Caco-2 (cell line): ENCODE results near the gene ZNF132. TPM values are rescaled to one million over a fixed set of nuclear protein-coding genes. Genes with fewer than 3 reads are reported as not detected.
"Not testable (repeated sequence)": the region's sequence is repeated elsewhere in the genome, so short reads cannot be mapped to it uniquely, and the experiment has no call there.

Source experiments
- BruUV-seq: library from RNA; stranded (reverse); fragments of 400-500 nt; replicated peaks from 2 replicates; lab custom pipeline; 2021; lab: Mats Ljungman, UMichigan
- CTCF ChIA-PET: fragments of 300-600 bp; sonication (Branson Sonifier 250); formaldehyde crosslinking; loops from one replicate; lab custom pipeline; 2022; ENCODE audit warnings: antibody characterized with exemption; lab: Charles Lee
- POLR2A ChIA-PET: fragments of 300-600 bp; sonication (Branson Sonifier 250); formaldehyde crosslinking; loops from one replicate; lab custom pipeline; 2022; ENCODE audit warnings: antibody characterized with exemption; lab: Charles Lee
- DNase-seq, 2 experiments: peaks; one replicate each; pipeline versions ENCODE4 v3.0.0 to v3.0.0-alpha.2; 2020 to 2022
- H3K27me3 ChIP-seq: replicated peaks from 2 replicates; pipeline ENCODE4 v1.6.0; 2011; ENCODE audit warnings: low read length; ENCODE audit not compliant: control insufficient read depth, insufficient read depth
- H3K36me3 ChIP-seq: 2 replicates; pipeline ENCODE4 v1.5.1; 2011; ENCODE audit warnings: low read length; ENCODE audit not compliant: control insufficient read depth, insufficient read depth
- H3K4me1 ChIP-seq: fragments of 250-450 bp; sonication (Bioruptor Pico); 2 replicates; pipeline ENCODE4 v1.5.1; 2020; ENCODE audit warnings: mild to moderate bottlenecking
- H3K4me3 ChIP-seq: 2 replicates; pipeline ENCODE4 v1.5.1; 2011; ENCODE audit warnings: low read depth, mild to moderate bottlenecking, control low read depth, low read length
- H3K9me3 ChIP-seq: fragments of 250-450 bp; sonication (Bioruptor Pico); 2 replicates; pipeline ENCODE4 v1.5.1; 2020; ENCODE audit warnings: mild to moderate bottlenecking, moderate library complexity
- H3K27ac Mint-ChIP-seq: one replicate; pipeline ENCODE4 v1.8.0; 2022; ENCODE audit warnings: mixed read lengths; ENCODE audit not compliant: unreplicated experiment
- H3K27me3 Mint-ChIP-seq: one replicate; pipeline ENCODE4 v1.8.0; 2022; ENCODE audit warnings: mixed read lengths; ENCODE audit not compliant: insufficient read depth, unreplicated experiment
- H3K36me3 Mint-ChIP-seq: one replicate; pipeline ENCODE4 v1.8.0; 2022; ENCODE audit warnings: mild to moderate bottlenecking, mixed read lengths; ENCODE audit not compliant: insufficient read depth, unreplicated experiment
- H3K4me1 Mint-ChIP-seq: one replicate; pipeline ENCODE4 v1.8.0; 2022; ENCODE audit warnings: low read depth, mixed read lengths; ENCODE audit not compliant: unreplicated experiment
- H3K4me3 Mint-ChIP-seq: one replicate; pipeline ENCODE4 v1.8.0; 2022; ENCODE audit warnings: mild to moderate bottlenecking, moderate library complexity, mixed read lengths; ENCODE audit not compliant: unreplicated experiment
- H3K9me3 Mint-ChIP-seq: one replicate; pipeline ENCODE4 v1.8.0; 2022; ENCODE audit warnings: mixed read lengths; ENCODE audit not compliant: unreplicated experiment
- CTCF ChIP-seq, 2 experiments: fragments of 200-600 bp in 1 of 2; IDR thresholded peaks; 1 replicate in 1 of 2; 2 replicates in 1 of 2; pipeline versions ENCODE4 v1.5.1 to v1.8.0; 2011 to 2022; ENCODE audit warnings: antibody characterized with exemption in 1 of 2, control low read depth in 1 of 2, inconsistent platforms in 1 of 2, low read depth in 1 of 2, low read length in 1 of 2, mild to moderate bottlenecking in 1 of 2, moderate library complexity in 1 of 2; ENCODE audit not compliant: insufficient read depth in 1 of 2, severe bottlenecking in 1 of 2, unreplicated experiment in 1 of 2
- intact Hi-C: fragments of 100-400 bp; cut with micrococcal nuclease; formaldehyde crosslinking; loops from one replicate; pipeline ENCODE4 v1.10.0; 2022; ENCODE audit not compliant: unreplicated experiment
- total RNA-seq: library from RNA; stranded (reverse); gene quantifications from 2 replicates; pipeline ENCODE4 v1.2.3, GENCODE V29; 2022

ZNF132 gene
- total RNA-seq, 1 experiment from 2014 or later = not detected

GRCh38 chr19:58407658-58408151 is 32.2 kb downstream of the ZNF132 start:
- POLR2A ChIA-PET = interaction anchor here (1.0 kb wide), 5 partner anchors 11 to 136 kb away, joined by 3 to 6 read pairs (median 5); partner anchors contain the start of genes TRIM28, ZBTB45 and ZNF446

DNA sequence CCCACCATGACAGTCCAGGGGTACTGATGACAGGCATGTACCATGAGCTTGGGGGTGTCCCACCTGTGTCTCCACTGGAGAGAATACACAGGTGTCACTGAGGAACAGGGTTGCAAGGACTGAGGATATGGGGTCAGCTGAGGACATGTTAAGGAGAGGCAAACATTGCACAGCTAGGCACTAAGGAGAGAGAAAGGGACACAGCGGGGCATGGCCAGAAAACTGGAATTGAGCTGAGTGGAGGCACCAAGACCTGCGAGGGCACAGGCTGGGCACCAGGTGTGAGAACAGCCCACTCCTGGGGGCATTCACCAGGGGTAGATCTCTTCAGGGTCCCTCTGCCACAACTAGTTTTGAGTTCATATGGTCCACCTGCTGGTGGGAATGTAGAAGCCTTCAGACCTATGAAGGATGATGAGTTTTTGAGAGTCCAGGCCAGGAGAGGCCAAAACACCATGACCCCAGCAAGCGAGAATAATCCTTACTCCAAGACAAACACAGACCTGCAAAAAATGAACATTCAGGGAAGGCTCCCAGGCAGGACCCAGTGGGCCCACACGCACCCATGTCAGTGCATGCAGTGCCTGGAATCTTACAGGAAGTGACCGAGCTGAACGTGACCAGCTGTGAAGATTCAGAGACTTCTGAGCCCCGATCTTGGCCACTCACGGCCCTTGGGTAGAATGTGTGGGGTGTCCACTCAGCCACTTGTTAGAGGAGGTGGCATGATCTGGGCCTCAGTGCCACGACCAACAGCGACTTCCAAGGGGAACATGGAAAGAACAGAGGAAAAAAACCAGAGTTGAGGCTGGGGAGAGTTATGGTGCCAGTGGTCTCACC is 32.9 kb downstream of the ZNF132 start:
- peak overlapping the region; percentile 87 for H3K27ac Mint-ChIP-seq
- H3K9me3 Mint-ChIP-seq = no peaks in the 10 kb centered on the region
- peaks cover 17% of the 10 kb centered on the region for H3K36me3 Mint-ChIP-seq
- CTCF ChIA-PET = interaction anchor here (0.6 kb wide), 1 partner anchor 44 kb away, joined by 4 read pairs; the partner anchor contains the start of gene ZNF497
- TF ChIP-seq CTCF (IDR thresholded peaks at IDR 0.05; ENCODE audit: insufficient read depth in 1 of 2, low read depth in 1 of 2, low read length in 1 of 2, severe bottlenecking in 1 of 2, unreplicated experiment in 1 of 2) = peak; percentile 34 to 54
- H3K4me3 ChIP-seq = peak overlapping the region; percentile 73
- intact Hi-C loops = no loop called here
- peaks cover 22% of the 10 kb centered on the region for H3K4me1 Mint-ChIP-seq
- H3K27me3 ChIP-seq = no peaks in the 10 kb centered on the region
- H3K4me3 Mint-ChIP-seq = peak overlapping the region; percentile 95
- DNase-seq = peak in 1 of 2 experiments; percentile 36
- no peaks in the 10 kb centered on the region; the same call in 1 of the 2 replicates for H3K36me3 ChIP-seq
- H3K9me3 ChIP-seq = no peaks in the 10 kb centered on the region
- H3K4me1 ChIP-seq = peaks cover 16% of the 10 kb centered on the region
- no peaks in the 10 kb centered on the region for H3K27me3 Mint-ChIP-seq
- POLR2A ChIA-PET = no interaction called here
- BruUV-seq = no TSS peak

More at GRCh38 chr19:58407658-58408151, 32.2 kb downstream of the ZNF132 start:
- H3K27ac Mint-ChIP-seq = peak overlapping the region; percentile 87
- Histone ChIP-seq H3K27me3 (no peaks in the 10 kb centered on the region), H3K4me1 (peaks cover 16% of the 10 kb centered on the region), H3K9me3 (no peaks in the 10 kb centered on the region), H3K36me3 (no peaks in the 10 kb centered on the region; the same call in 1 of the 2 replicates), H3K4me3 (peak overlapping the region; percentile 73)
- TF ChIP-seq CTCF (IDR thresholded peaks at IDR 0.05; ENCODE audit: insufficient read depth in 1 of 2, low read depth in 1 of 2, low read length in 1 of 2, severe bottlenecking in 1 of 2, unreplicated experiment in 1 of 2) = no peak
- peak in 1 of 2 experiments; percentile 20 for DNase-seq
- H3K36me3 Mint-ChIP-seq = peaks cover 17% of the 10 kb centered on the region
- CTCF ChIA-PET = interaction anchor here (1.0 kb wide), 1 partner anchor 45 kb away, joined by 4 read pairs; the partner anchor contains the start of gene ZNF497
- H3K9me3 Mint-ChIP-seq = no peaks in the 10 kb centered on the region
- peaks cover 22% of the 10 kb centered on the region for H3K4me1 Mint-ChIP-seq
- BruUV-seq = TSS peak; percentile 91
- H3K4me3 Mint-ChIP-seq = peak overlapping the region; percentile 95
- H3K27me3 Mint-ChIP-seq = no peaks in the 10 kb centered on the region
- intact Hi-C loops = loop anchor here (1.0 kb wide), 2 partner anchors 44 to 59 kb away; partner anchors contain the start of gene ZNF324B

- intact Hi-C loops, H3K9me3 Mint-ChIP-seq, CTCF ChIA-PET, H3K4me3 Mint-ChIP-seq, H3K27me3 Mint-ChIP-seq, H3K4me3 ChIP-seq, H3K9me3 ChIP-seq, POLR2A ChIA-PET, BruUV-seq, H3K36me3 ChIP-seq, DNase-seq, H3K27ac Mint-ChIP-seq, H3K27me3 ChIP-seq: not testable (repeated sequence)
- Mint-ChIP-seq H3K36me3 (peaks cover 36% of the 10 kb centered on the region), H3K4me1 (peaks cover 27% of the 10 kb centered on the region)
- peaks cover 17% of the 10 kb centered on the region for H3K4me1 ChIP-seq
These were observed 36.0 kb downstream of the ZNF132 start for GRCh38 chr19:58403920-58404478.
